Stimulated activated effector memory CD8-positive, alpha-beta T cell treated with anti-CD3 and anti-CD28 coated beads, Interleukin-12 subunit alpha, Interleukin-12 subunit beta, amount 100 ng/mL, for 72 hours (primary cell): ENCODE data around the gene TNN.

Experiments
- ATAC-seq: fragments of 150-1000 bp; cut with Tn5 transposase; 2 replicates; pipeline ENCODE4 v1.10.0; 2021
- DNase-seq, 2 donors: peaks; one replicate each; pipeline ENCODE4 v3.0.0; 2021 to 2022; ENCODE audit warnings: low spot score in 2 of 2
- H3K27ac Mint-ChIP-seq: one replicate; pipeline ENCODE4 v1.8.0; 2022; ENCODE audit warnings: mild to moderate bottlenecking, mixed read lengths
- H3K36me3 Mint-ChIP-seq: one replicate; pipeline ENCODE4 v1.8.0; 2022; ENCODE audit warnings: mild to moderate bottlenecking, mixed read lengths
- H3K4me1 Mint-ChIP-seq: one replicate; pipeline ENCODE4 v1.8.0; 2022; ENCODE audit warnings: mixed read lengths
- H3K4me3 Mint-ChIP-seq: one replicate; pipeline ENCODE4 v1.8.0; 2022; ENCODE audit warnings: mild to moderate bottlenecking, mixed read lengths
- H3K9me3 Mint-ChIP-seq: one replicate; pipeline ENCODE4 v1.8.0; 2022; ENCODE audit warnings: mixed read lengths

TNN gene

DNA sequence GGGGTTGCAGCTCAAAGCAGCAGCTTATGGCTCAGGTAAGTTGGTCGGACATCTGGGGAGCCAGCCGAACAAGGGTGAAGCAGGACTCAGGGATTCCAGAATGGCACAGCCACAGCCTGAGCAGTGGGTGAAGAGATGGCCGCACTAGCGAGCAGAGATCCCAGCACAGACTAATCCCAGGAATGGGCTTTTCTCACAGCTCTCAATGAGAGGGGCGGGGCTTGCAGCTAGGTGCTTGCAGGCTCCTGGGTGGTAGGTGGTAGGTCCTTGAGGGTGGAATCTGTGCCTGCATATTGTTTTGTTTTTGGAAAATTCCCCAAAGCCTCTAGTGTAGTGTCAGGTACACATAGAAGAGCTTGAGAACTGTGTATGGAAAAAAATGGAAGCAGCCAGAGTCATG, 116.0 kb downstream of the TNN start:
- no peak for DNase-seq
- H3K4me1 Mint-ChIP-seq, result peaks cover 91% of the 10 kb centered on the region
- no peak overlapping the region for H3K4me3 Mint-ChIP-seq
- ATAC-seq, result no peak
- H3K27ac Mint-ChIP-seq, result peak overlapping the region; percentile 68
- H3K36me3 Mint-ChIP-seq, result peaks cover 31% of the 10 kb centered on the region
- no peaks in the 10 kb centered on the region for H3K9me3 Mint-ChIP-seq

DNA sequence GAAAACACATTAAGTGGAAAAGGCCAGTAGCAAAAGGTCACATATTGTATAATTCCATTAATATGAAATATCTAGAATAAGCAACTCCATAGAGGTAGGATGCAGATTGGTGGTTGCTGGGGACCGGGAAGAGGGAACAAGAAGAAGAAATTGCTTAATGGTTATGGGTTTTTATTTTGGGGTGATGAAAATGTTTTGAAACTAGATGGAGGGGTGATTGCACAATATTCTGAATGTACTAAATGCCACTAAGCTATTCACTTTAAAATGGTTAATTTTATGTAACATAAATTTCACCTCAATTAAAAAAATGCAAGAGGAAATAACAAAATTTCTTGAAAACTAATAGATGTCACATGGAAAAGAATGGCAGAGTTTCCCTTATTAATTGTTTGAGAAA, 118.3 kb downstream of the TNN start:
- Mint-ChIP-seq H3K9me3 (no peaks in the 10 kb centered on the region), H3K4me3 (no peak overlapping the region), H3K36me3 (peaks cover 26% of the 10 kb centered on the region), H3K4me1 (peaks cover 96% of the 10 kb centered on the region), H3K27ac (peak overlapping the region; percentile 91)
- ATAC-seq, result no peak
- no peak for DNase-seq

- ATAC-seq, result no peak
- H3K36me3 Mint-ChIP-seq, result peaks cover 22% of the 10 kb centered on the region
Measured at GRCh38 chr1:175186433-175187160, 119.0 kb downstream of the TNN start.

DNA sequence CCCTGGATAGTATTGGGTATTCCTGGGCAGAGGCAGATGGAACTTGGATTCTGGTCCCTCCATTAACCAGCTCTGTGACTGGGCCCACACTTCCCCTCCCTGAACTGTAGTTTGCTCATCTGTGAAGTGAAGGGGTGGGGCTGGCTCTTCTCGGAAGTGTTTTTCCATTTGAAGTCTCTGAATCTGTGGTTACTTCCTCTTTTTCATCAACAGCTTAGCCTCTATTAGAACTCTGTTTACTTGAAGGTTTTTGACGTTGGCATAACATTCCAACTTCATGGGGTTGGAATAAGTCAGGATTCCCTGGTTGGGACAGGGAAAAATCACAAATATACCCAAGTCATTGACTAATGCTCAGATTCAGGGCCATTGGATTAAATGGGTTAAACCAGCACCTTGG, 121.3 kb downstream of the TNN start:
- H3K4me1 Mint-ChIP-seq, result peaks cover 71% of the 10 kb centered on the region
- H3K36me3 Mint-ChIP-seq, result peaks cover 22% of the 10 kb centered on the region
- H3K4me3 Mint-ChIP-seq, result peak overlapping the region; percentile 92

More at GRCh38 chr1:175186433-175187160, 119.0 kb downstream of the TNN start:
- H3K27ac Mint-ChIP-seq, result peak overlapping the region; percentile 91
- peak overlapping the region; percentile 5 for H3K4me3 Mint-ChIP-seq
- peaks cover 94% of the 10 kb centered on the region for H3K4me1 Mint-ChIP-seq
- H3K9me3 Mint-ChIP-seq, result no peaks in the 10 kb centered on the region
- no peak for DNase-seq

DNA sequence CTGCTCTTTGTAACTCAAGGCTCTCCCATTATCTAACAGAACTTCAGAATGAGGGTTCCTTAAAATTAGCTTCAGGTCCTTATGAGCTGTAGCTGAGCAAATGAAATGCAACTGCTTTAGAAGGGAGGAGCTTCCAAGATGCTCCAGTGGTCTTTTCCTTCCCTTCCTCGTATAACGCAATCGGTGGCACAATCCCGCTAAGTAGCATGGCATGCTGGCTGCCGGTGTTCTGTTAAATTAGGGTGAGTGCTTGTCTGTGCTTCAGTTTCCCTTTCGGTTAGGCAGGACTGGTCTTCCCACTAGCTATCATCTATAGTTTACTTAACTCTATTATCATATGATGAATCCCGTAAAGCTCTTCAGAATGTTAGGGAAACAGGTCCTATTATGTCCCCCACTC, 124.0 kb downstream of the TNN start:
- Mint-ChIP-seq H3K27ac (peak overlapping the region; percentile 91), H3K4me3 (peak overlapping the region; percentile 92), H3K9me3 (no peaks in the 10 kb centered on the region), H3K36me3 (peaks cover 10% of the 10 kb centered on the region), H3K4me1 (peaks cover 47% of the 10 kb centered on the region)
- ATAC-seq, result peak; percentile 53
- DNase-seq, result no peak

More for the DNA sequence above, 121.3 kb downstream of the TNN start:
- Mint-ChIP-seq H3K9me3 (no peaks in the 10 kb centered on the region), H3K27ac (peak overlapping the region; percentile 91)
- DNase-seq, result peak in 1 of 2 donors; percentile 69
- ATAC-seq, result peak; percentile 72

DNA sequence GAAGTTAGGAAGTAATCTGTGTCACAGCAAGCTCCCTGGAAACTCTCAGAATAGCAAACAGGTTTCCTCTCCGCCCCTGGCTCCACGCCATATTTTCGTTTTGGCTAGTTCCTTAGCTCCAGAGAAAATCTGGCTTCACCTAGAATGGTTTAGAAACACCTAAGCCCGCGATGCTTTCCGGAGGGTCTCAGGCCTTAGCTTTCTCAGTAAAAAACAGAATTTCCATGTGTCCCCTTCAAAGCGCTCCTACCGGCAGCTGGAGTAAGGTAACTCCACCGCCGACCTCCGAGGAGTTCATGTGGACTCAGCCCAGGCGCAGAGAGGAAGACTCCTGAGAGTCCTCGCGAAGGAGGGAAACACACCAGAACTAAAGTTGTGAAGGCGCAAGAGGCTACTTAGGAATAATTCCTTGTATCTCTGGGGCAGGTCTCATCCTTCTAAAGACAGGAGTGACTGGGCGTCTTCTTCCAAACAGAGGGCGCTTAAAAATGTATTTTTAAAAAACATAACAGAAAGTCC, 124.5 kb downstream of the TNN start:
- H3K4me1 Mint-ChIP-seq, result peaks cover 43% of the 10 kb centered on the region

GRCh38 chr1:175192630-175193526, 125.2 kb downstream of the TNN start, which contains the start of gene KIAA0040:
KIAA0040 (minus strand) TSS chr1:175192776; CDS start chr1:175161013, 31,763 bp downstream.
- ATAC-seq, result peak; percentile 74
- H3K9me3 Mint-ChIP-seq, result no peaks in the 10 kb centered on the region

More for the DNA sequence above, 124.5 kb downstream of the TNN start:
- DNase-seq (peak in 1 of 2 donors; percentile 72), ATAC-seq (peak; percentile 54)
- H3K36me3 Mint-ChIP-seq, result peaks cover 9% of the 10 kb centered on the region
- H3K4me3 Mint-ChIP-seq, result peak overlapping the region; percentile 92
- H3K27ac Mint-ChIP-seq, result peak overlapping the region; percentile 91
- no peaks in the 10 kb centered on the region for H3K9me3 Mint-ChIP-seq

GRCh38 chr1:175193527-175193910, 125.9 kb downstream of the TNN start:
- H3K9me3 Mint-ChIP-seq, result no peaks in the 10 kb centered on the region
- H3K4me1 Mint-ChIP-seq, result peaks cover 36% of the 10 kb centered on the region
- H3K27ac Mint-ChIP-seq, result peak overlapping the region; percentile 91

More at GRCh38 chr1:175192630-175193526, 125.2 kb downstream of the TNN start, which contains the start of gene KIAA0040:
- peaks cover 43% of the 10 kb centered on the region for H3K4me1 Mint-ChIP-seq
- H3K27ac Mint-ChIP-seq, result peak within 1 kb of the TSS; percentile 91
- H3K36me3 Mint-ChIP-seq, result peaks cover 5% of the 10 kb centered on the region
- peak; percentile 31 to 75 for DNase-seq
- peak within 1 kb of the TSS; percentile 92 for H3K4me3 Mint-ChIP-seq

DNA sequence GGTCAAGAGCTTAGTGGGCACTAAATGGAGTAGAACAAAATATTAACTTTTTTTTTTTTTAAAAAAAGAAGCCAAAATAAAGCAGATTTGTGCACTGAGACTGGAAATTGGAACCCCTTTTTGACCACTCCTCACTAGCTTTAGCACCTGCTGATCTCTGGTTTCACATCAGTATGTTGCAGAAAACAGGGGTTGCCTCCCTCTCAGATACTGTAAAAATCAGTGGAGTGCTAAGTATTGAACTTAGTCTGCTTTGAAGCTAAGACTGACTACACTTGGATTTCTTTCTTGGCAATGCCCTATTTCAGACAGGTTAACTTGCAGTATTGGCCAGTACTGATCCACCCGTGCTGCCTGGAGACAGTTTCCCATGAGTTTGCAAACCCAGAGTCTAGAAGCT, 127.6 kb downstream of the TNN start:
- Mint-ChIP-seq H3K4me1 (peaks cover 19% of the 10 kb centered on the region), H3K4me3 (no peak overlapping the region), H3K9me3 (no peaks in the 10 kb centered on the region), H3K27ac (no peak overlapping the region), H3K36me3 (no peaks in the 10 kb centered on the region)
- ATAC-seq (no peak), DNase-seq (no peak)

More at GRCh38 chr1:175193527-175193910, 125.9 kb downstream of the TNN start:
- ATAC-seq (no peak), DNase-seq (no peak)
- H3K4me3 Mint-ChIP-seq, result peak overlapping the region; percentile 92
- H3K36me3 Mint-ChIP-seq, result no peaks in the 10 kb centered on the region

GRCh38 chr1:175195798-175196197, 128.2 kb downstream of the TNN start:
- DNase-seq (no peak), ATAC-seq (no peak)
- no peak overlapping the region for H3K27ac Mint-ChIP-seq
- H3K9me3 Mint-ChIP-seq, result no peaks in the 10 kb centered on the region
- H3K4me1 Mint-ChIP-seq, result peaks cover 14% of the 10 kb centered on the region
- H3K4me3 Mint-ChIP-seq, result no peak overlapping the region
- H3K36me3 Mint-ChIP-seq, result no peaks in the 10 kb centered on the region

GRCh38 chr1:175197531-175197930, 129.9 kb downstream of the TNN start:
- peak overlapping the region; percentile 71 for H3K27ac Mint-ChIP-seq
- no peaks in the 10 kb centered on the region for H3K36me3 Mint-ChIP-seq
- DNase-seq (no peak), ATAC-seq (no peak)
- H3K4me3 Mint-ChIP-seq, result no peak overlapping the region
- H3K9me3 Mint-ChIP-seq, result no peaks in the 10 kb centered on the region
- peaks cover 8% of the 10 kb centered on the region for H3K4me1 Mint-ChIP-seq
